Gastroesophageal sphincter (tissue), 3 donors: ENCODE measurements around the gene TMEM223.

Source experiments
- POLR2A ChIP-seq, 2 donors: fragments of 450-650 bp; IDR thresholded peaks; one replicate each; pipeline ENCODE4 v1.6.1; 2017; ENCODE audit warnings: antibody characterized with exemption in 2 of 2, mild to moderate bottlenecking in 2 of 2, moderate library complexity in 1 of 2
- TF ChIP-seq, protein P1 (sequence below), 4 experiments: fragments of 200-600 bp in 2 of 4; fragments of 450-650 bp in 2 of 4; sonication (generic) in 1 of 4; IDR thresholded peaks; one replicate each; pipeline ENCODE4 v1.5.1; 2017 to 2019; ENCODE audit warnings: antibody characterized with exemption in 4 of 4, mild to moderate bottlenecking in 2 of 4, moderate library complexity in 2 of 4

DNA sequence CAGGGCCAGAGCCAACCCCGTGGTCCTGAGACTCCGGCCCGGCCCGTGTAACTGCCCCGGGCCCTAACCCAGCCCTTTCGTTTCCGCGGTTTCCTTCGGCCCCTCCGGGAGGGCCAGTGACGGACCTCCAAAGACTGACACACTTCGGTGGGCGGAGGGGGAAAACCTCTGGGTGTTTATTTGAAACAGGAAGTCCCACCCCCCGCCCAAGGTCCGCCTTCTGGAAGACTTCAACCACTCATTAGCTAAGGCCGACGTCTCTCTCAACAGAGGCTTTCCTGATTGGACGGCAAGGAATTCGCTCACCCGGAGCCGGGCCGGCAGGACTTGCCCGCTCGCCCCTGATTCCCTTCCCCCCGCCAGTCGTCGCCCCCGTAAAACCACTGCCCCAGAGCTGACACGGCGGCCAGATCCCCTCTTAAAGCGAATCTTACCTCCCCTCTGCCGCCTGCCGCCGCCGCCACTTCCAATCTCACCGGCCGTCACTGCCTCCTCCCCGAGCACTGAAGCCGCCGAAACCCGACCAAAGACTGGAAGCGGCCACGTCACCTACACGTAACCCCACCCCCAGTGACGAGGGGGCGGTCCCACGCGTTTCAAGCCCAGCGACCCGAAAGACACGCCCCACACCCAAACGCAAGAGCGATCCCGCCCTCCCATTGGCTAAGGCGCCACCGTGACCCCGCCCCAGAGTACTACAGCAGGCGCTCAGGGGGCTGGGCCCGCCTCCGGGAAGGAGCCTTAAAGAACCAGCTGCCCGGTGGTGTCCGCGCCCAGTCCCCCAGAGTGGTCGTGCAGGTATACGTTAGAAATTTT is 39.9 kb upstream of the TMEM223 start, which contains the start of gene STX5:
- TF ChIP-seq, protein P1, sequence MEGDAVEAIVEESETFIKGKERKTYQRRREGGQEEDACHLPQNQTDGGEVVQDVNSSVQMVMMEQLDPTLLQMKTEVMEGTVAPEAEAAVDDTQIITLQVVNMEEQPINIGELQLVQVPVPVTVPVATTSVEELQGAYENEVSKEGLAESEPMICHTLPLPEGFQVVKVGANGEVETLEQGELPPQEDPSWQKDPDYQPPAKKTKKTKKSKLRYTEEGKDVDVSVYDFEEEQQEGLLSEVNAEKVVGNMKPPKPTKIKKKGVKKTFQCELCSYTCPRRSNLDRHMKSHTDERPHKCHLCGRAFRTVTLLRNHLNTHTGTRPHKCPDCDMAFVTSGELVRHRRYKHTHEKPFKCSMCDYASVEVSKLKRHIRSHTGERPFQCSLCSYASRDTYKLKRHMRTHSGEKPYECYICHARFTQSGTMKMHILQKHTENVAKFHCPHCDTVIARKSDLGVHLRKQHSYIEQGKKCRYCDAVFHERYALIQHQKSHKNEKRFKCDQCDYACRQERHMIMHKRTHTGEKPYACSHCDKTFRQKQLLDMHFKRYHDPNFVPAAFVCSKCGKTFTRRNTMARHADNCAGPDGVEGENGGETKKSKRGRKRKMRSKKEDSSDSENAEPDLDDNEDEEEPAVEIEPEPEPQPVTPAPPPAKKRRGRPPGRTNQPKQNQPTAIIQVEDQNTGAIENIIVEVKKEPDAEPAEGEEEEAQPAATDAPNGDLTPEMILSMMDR (IDR thresholded peaks at IDR 0.05) = no peak
- peak; percentile 73 to 87 for TF ChIP-seq POLR2A (IDR thresholded peaks at IDR 0.05)
